Measurements from ENCODE around the gene TMEM179.

DNA sequence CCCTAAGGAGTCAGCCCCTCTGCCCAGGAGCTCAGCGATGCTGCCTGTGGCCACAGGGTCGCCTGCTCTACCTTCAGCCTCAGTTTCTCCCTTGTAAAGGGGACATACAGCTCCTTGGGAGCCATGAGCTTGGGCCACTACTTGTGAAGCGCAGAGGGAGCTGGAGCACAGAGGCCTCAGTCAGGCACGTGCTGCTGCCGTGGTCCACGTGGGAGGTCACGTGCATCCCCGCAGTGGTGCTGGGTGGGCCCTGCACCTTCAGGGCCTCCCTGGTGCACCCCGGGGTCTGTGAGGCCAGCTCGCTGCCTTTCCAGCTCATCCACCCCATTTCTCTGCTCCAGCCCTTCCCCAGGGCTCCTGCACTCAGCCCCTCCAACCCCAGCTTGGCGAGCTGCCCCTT lies 36.0 kb downstream of the TMEM179 start:
- TF ChIP-seq, protein P1, sequence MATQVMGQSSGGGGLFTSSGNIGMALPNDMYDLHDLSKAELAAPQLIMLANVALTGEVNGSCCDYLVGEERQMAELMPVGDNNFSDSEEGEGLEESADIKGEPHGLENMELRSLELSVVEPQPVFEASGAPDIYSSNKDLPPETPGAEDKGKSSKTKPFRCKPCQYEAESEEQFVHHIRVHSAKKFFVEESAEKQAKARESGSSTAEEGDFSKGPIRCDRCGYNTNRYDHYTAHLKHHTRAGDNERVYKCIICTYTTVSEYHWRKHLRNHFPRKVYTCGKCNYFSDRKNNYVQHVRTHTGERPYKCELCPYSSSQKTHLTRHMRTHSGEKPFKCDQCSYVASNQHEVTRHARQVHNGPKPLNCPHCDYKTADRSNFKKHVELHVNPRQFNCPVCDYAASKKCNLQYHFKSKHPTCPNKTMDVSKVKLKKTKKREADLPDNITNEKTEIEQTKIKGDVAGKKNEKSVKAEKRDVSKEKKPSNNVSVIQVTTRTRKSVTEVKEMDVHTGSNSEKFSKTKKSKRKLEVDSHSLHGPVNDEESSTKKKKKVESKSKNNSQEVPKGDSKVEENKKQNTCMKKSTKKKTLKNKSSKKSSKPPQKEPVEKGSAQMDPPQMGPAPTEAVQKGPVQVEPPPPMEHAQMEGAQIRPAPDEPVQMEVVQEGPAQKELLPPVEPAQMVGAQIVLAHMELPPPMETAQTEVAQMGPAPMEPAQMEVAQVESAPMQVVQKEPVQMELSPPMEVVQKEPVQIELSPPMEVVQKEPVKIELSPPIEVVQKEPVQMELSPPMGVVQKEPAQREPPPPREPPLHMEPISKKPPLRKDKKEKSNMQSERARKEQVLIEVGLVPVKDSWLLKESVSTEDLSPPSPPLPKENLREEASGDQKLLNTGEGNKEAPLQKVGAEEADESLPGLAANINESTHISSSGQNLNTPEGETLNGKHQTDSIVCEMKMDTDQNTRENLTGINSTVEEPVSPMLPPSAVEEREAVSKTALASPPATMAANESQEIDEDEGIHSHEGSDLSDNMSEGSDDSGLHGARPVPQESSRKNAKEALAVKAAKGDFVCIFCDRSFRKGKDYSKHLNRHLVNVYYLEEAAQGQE (IDR thresholded peaks at IDR 0.05; ENCODE audit: low read depth), result no peak
- no peak for TF ChIP-seq TAF1 (IDR thresholded peaks at IDR 0.05; ENCODE audit: low read depth)
- TF ChIP-seq ZBTB7A (IDR thresholded peaks at IDR 0.05; ENCODE audit: low read depth), result no peak
- no peak for TF ChIP-seq NFIC (IDR thresholded peaks at IDR 0.05)
- TF ChIP-seq, protein P2, sequence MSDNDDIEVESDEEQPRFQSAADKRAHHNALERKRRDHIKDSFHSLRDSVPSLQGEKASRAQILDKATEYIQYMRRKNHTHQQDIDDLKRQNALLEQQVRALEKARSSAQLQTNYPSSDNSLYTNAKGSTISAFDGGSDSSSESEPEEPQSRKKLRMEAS (IDR thresholded peaks at IDR 0.05), result no peak
- no peak for TF ChIP-seq EGR1 (IDR thresholded peaks at IDR 0.05)
